Esophagus muscularis mucosa (tissue), 3 donors: Measurements from ENCODE around the gene HNRNPF.

ENCODE experiments used
- CTCF ChIP-seq, 3 experiments: fragments of 200-600 bp in 2 of 3; fragments of 450-650 bp in 1 of 3; sonication (generic) in 2 of 3; IDR thresholded peaks; one replicate each; pipeline ENCODE4 v1.5.1; 2017 to 2019; ENCODE audit warnings: antibody characterized with exemption in 3 of 3, mild to moderate bottlenecking in 2 of 3, moderate library complexity in 1 of 3
- POLR2A ChIP-seq: fragments of 450-650 bp; IDR thresholded peaks from one replicate; pipeline ENCODE4 v1.6.1; 2017; ENCODE audit warnings: antibody characterized with exemption, moderate library complexity, mild to moderate bottlenecking, low read depth
- POLR2AphosphoS5 ChIP-seq, 2 donors: sonication (generic); formaldehyde crosslinking; IDR thresholded peaks; one replicate each; pipeline ENCODE4 v1.6.1; 2017; ENCODE audit warnings: antibody characterized with exemption in 2 of 2

- TF ChIP-seq POLR2AphosphoS5 (IDR thresholded peaks at IDR 0.05) (no peak), CTCF (IDR thresholded peaks at IDR 0.05) (no peak), POLR2A (no peak)
These were observed 36.0 kb upstream of the HNRNPF start for GRCh38 chr10:43444897-43445466.
